SK-N-DZ (cell line): ENCODE data around the gene MAL.
"Not testable (repeated sequence)": the region's sequence is repeated elsewhere in the genome, so short reads cannot be mapped to it uniquely, and the experiment has no call there.

Experiments used
- DNase-seq: peaks from one replicate; pipeline ENCODE4 v3.0.0-alpha.2; 2015; ENCODE audit warnings: low spot score

The MAL gene

DNA sequence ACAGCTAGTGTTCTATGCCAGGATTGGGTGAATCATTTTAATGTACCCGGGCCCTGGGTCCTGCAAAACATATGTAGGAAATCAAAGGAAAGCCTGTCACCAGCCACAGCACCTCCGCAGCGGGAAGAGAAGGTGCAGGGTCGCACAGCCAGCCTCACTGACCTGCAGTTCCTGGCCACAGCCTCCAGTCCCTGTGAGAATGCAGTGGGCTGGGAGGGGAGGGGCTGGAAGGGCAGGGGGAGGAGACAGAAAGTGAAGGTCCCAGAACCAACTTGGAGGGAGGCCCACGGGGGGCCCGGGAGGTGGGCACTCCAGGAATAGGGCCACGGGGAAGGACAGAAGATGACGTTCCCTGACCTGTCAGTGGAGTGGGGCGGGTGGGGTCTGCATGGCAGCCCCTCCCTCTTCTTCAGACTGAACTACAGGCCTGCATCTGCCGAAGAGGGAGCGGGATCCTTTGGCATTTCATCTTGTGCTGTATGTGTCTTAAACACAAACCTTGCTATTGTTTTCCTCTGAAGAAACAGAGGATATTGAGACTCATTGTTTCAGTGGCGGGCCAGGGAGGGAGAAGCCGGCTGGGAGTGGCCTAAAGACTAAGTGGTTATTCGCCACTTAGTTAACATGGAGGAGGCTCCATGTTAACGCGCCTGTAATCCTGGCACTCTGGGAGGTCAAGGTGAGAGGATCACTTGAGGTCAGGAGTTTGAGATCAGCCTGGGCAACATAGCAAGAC lies 7.5 kb downstream of the MAL start:
- DNase-seq: no peak

DNA sequence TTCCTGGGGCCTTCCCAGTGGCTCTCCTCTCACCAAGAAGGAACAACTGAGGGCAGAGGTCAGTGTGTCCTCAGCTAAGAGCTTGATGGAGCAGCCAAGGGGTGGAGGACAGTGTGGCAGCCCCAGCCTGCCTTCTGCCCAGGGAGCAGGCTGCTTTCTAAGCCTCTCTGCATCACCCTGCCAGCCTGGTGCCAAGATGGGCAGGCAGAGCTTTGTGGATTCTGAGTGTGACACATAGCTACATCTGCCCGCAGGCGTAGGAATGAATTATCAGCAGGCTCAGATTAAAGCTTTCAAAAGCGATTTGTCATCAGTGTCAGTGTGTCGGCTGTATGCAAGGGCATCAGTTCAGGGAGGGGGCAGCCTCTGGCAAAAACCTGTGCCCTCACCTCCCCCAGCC lies 8.7 kb downstream of the MAL start:
- no peak for DNase-seq

DNA sequence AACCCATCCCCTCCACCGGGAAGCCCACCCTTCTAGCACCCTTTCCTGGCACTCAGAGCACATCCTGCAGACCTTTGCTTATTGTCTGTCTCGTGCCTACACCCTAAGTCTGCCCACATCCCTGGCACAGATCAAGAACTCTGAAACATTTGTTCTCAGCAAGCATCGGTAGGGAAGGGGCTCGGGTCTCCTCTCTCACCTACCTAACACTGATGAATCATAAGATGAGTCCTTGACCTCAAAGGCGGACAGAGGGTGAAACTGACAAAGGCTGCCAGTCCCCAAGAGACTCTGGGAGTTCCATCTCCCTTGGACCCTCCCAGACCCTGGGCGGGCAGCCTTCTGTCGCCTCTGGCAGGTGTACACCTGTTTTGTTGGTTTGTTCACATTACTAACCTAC lies 9.3 kb downstream of the MAL start:
- DNase-seq: no peak

DNA sequence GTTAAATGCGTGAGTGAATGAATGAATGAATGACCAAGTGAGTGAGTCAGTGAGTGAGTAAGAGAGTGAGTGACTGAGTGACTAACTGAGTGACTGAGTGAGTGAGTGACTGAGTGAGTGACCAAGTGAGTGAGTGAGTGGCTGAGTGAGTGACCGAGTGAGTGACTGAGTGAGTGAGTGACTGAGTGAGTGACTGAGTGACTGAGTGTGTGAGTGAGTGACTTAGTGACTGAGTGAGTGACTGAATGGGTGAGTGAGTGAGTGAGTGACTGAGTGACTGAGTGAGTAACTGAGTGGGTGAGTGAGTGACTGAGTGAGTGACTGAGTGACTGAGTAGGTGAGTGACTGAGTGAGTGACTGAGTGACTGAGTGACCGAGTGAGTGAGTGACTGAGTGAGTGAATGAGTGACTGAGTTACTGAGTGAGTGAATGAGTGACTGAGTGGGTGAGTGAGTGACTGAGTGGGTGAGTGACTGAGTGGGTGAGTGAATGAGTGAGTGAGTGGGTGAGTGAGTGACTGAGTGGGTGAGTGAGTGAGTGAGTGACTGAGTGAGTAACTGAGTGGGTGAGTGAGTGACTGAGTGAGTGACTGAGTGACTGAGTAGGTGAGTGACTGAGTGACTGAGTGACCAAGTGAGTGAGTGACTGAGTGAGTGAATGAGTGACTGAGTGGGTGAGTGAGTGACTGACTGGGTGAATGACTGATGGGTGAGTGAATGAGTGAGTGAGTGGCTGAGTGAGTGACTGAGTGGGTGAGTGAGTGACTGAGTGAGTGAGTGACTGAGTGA lies 11.3 kb downstream of the MAL start:
- no peak for DNase-seq

DNA sequence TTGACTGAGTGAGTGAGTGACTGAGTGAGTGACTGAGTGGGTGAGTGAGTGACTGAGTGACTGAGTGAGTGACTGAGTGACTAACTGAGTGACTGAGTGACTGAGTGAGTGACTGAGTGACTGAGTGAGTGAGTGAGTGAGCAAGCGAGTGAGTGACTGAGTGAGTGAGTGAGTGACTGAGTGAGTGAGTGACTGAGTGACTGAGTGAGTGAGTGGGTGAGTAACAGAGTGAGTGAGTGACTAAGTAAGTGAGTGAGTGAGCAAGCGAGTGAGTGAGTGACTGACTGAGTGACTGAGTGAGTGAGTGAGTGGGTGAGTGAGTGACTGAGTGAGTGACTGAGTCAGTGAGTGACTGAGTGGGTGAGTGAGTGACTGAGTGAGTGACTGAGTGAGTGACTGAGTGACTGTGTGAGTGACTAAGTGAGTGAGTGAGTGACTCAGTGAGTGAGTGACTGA lies 11.9 kb downstream of the MAL start:
- DNase-seq: no peak

- not testable (repeated sequence) for DNase-seq
Observed at GRCh38 chr2:95037841-95038585, 12.5 kb downstream of the MAL start.

- DNase-seq: no peak
Observed at GRCh38 chr2:95038635-95039298, 13.3 kb downstream of the MAL start.

DNA sequence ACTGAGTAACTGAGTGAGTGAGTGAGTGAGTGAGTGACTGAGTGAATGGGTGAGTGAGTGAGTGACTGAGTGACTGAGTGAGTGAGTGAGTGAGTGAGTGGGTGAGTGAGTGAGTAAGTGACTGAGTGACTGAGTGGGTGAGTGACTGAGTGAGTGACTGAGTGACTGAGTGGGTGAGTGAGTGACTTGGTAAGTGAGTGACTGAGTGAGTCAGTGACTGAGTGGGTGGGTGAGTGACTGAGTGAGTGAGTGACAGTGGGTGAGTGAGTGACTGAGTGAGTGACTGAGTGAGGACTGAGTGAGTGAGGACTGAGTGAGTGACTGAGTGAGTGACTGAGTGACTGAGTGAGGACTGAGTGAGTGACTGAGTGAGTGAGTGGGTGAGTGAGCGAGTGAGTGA lies 13.9 kb downstream of the MAL start:
- DNase-seq: no peak

- no peak for DNase-seq
Observed at GRCh38 chr2:95039978-95040377, 14.5 kb downstream of the MAL start.

DNA sequence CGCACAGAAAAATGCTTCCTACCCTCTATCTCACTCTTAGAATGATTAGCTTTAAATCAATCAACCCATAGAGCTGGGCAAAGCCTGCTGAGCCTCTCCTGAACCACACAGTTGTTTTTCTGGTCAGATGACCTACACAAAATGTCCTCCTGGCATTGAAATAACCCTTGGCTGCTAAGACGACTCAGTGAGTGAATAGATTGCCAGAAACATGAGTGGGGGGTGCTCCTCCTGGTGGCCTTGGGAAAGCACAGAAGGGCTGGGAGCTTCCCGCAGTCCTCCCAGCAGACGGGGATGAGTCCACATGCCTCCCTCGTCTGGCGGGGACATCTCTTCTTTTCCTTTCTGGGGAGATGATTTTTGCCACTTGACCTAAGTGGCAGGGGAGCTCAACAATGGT lies 14.9 kb downstream of the MAL start:
- DNase-seq: no peak

GRCh38 chr2:95041060-95041823 lies 15.7 kb downstream of the MAL start:
- no peak for DNase-seq

DNA sequence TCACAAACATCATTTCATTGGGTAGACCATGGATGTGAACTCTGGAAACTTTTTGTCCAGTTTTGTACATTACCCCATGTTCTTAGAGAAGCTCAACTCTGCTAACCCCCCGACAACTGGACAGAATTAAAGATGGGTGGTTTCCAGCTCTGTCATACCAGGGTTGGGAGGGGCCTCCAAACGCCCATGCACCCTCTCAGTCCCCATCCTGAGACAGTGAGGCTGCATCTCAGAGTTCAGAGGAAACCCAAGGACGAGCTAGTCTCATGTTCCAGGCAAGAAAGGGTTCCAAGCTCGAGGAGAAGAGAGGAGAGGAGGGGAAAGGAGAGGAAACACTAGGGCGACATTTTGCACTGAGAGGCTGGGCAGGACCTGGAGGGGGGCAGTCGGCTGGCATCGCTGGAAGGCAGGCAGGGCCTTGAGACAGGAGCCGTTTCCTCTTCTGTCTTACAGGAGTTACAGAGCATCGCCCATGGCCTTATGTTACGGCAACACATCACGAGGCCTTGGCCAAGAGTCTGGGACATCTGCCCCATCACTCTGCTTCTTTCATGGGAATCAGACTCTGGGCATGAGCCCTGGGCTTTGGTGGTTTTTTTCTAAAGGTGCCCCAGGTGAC lies 16.4 kb downstream of the MAL start:
- DNase-seq: no peak

- no peak for DNase-seq
Observed at GRCh38 chr2:95042472-95043271, 17.2 kb downstream of the MAL start.

DNA sequence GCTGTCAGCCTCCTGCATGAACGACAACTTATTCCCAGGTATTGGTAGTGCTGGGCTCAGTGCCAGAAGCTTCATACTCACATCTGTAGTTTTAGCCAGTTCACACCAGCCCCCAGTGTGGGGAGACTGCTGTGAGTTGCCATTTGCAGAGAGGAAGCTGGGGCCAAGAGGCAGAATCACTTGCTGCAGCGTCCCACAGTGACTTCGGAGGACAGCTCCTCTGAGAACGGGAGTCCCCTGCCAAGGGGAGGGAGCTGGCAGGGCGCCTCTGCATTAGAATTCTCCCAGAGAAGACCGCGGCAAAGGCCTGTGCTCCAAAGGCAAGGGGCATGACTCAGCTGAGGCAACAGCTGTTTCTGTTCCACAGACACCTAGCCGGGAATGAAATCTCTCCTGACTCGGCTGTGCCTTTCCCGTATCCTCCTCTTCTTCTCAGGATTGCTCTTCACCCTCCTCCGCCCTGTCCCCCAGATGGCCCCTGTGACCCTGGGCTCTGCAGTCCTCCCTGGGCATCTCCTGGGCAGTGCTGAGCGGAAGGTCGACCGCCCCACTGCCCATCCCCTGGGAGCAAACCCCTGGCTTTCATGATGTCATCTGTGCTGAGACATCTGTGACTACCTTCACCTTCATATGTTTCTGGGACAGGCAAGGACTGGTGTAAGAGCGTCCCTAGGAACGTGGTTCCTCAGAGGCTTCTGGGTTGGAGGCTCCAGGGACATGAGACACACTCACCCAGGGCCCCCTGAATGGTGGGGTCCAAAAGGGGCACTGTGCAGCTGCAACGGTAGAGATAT lies 18.0 kb downstream of the MAL start:
- DNase-seq: no peak

GRCh38 chr2:95044601-95045000 lies 19.1 kb downstream of the MAL start:
- DNase-seq: no peak

- DNase-seq: no peak
Observed at GRCh38 chr2:95046371-95047112, 21.0 kb downstream of the MAL start.

DNA sequence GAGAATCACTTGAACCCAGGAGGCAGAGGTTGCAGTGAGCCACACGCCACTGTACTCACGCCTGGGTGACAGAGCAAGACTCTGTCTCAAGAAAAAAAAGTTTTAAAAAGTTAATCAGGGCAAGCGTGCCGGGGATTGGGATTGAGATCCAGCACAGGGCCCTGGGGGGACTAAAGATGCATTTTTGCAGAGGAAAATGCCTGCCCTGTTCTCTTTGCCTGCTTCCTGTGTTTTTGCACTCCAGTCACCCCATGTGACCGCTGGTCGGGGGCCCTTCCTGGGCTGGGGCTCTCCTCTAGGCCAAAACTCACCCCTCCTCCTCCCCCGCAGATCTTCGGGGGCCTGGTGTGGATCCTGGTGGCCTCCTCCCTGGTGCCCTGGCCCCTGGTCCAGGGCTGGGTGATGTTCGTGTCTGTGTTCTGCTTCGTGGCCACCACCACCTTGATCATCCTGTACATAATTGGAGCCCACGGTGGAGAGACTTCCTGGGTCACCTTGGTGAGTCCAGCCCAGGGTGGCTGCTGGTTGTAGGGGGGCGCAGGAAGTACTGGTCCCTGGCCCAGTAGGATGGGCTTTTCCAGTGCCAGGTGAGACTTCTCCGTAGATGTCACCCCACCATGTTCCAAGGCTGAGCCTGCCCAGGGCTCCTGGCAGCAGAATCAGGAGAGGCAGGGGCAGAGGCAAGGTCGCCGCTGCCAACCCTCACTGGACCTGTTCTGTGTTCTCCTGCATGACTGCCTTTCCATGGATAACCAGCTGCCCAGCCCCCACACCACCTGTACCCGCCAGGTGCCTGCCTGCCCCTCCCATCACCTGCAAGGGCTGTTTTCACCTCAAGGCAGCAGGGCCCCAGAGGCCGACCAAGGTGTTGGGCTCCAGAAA lies 22.4 kb downstream of the MAL start:
- no peak for DNase-seq
